Measurements from ENCODE around the gene DNAJC4.
A peak's percentile ranks its signal among the peaks of the same experiment; 100 is the strongest.

- TF ChIP-seq POLR2A (IDR thresholded peaks at IDR 0.05; ENCODE audit: low read length) (peak; percentile 53), GATA1 (IDR thresholded peaks at IDR 0.05; ENCODE audit: low read depth, low read length) (no peak)
Measured at GRCh38 chr11:64251016-64251752, 20.8 kb downstream of the DNAJC4 start, which contains the start of gene PLCB3.
